HG02763 (cell line): Measurements from ENCODE around the gene KDM4C.
"Not testable (repeated sequence)": the region's sequence is repeated elsewhere in the genome, so short reads cannot be mapped to it uniquely, and the experiment has no call there.

Experiments used
- ATAC-seq: cut with Tn5 transposase; IDR thresholded peaks from one replicate; pipeline ENCODE4 v1.9.1; 2021; ENCODE audit warnings: mild to moderate bottlenecking, moderate library complexity; ENCODE audit not compliant: unreplicated experiment

The KDM4C gene

DNA sequence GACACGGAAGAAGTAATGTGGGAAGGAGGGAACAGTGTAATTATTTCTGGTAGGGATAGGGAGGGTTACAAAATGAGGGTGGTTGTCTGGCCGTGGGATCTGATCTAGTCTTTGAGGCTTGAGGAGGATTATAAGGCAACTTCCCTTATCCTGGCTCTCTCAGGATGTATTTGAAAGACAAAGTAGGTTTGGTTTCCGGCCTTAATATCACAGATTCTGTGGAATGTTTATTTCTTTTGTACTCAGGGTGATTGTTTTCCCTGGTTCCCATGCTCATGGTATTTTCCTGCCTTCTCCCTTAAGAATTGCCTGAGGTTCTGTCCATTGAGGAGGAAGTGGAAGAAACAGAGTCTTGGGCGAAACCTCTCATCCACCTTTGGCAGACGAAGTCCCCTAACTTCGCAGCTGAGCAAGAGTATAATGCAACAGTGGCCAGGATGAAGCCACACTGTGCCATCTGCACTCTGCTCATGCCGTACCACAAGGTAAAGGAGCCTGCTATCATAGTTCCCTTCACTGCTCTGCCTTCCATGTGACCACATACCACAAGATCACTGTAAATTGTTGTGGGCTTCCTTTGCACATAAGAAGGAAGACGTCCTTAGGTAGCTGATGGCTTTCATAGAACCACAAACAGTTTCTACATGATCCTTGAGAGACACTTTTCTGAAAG lies 253.8 kb downstream of the KDM4C start:
- ATAC-seq = no peak

GRCh38 chr9:7027996-7028395 lies 270.2 kb downstream of the KDM4C start:
- no peak for ATAC-seq

DNA sequence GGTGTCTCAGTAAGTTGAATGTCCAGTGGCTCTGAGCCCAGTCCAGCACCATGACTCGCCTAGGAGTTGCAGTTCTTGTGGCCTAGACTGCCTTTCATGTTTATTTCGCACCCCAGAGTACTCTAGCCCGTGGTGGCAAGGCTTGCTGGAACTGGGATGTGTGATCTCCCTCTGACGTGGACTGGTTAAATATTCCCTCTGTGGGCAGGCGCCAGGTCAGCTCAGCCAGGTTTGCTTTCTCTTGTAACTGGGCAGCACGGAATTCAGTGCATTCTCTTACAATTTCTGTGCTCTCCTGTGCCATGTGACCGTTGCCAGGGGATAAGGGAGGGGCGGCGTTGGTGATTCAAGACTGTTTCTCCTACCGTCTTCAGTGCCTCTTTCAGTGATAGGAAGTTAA lies 270.8 kb downstream of the KDM4C start:
- ATAC-seq = no peak

GRCh38 chr9:7030943-7031342 lies 273.2 kb downstream of the KDM4C start:
- ATAC-seq = not testable (repeated sequence)

- ATAC-seq = no peak
These were observed 275.6 kb downstream of the KDM4C start for GRCh38 chr9:7033076-7034045.

GRCh38 chr9:7037176-7037575 lies 279.4 kb downstream of the KDM4C start:
- no peak for ATAC-seq

DNA sequence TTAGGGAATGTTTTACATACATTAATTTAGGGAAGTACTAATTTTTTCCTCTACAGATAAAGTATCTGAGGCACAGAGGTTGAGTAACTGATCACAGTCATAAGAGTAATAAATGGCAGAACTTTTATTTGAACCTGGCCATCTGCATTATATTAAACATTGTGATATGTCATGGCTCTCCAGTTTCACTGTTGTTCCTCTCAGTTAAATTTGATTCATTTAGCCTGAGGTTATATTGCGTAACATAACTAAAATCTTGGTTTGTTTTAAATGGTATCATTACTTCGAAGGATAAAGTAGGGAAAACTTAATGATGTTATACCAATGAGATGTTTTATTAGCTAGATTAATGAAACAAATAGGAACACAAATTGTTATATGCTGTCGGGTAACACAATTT lies 284.4 kb downstream of the KDM4C start:
- ATAC-seq = no peak

DNA sequence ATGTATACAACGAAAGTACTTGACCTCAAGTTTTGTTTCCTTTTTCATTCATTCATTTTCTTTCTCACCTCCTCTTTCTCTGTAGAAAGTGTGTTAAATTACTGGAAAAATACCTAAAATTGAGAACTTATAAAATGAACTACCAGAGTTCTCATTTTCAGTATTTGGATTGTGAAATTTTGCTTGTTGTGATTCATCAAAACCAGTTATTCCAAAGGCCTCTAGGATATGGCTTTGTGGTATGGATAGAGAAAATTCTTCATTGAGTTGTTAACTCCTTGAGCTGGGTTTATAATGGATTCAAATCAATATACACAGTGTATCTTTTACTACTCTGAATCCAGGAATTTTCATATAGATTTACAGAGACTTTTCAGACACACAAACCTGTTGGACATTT lies 287.6 kb downstream of the KDM4C start:
- ATAC-seq = no peak

DNA sequence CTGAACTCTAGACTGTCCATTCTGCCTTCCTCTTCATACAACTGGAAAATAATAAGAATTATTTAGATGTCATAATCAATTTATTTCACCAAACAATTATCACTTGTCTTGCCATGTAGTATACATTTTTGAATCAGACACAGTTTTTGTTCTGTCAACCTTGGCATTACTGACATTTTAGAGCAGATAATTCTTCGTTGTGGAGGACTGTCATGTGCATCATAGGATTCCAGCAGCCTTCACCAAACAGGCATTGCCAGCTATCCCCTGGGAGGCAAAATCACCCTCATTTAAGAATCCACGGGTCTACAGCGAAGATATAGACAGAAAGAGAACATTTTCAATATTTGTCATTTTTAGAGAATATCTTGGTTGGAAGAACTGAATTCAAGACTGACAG lies 293.9 kb downstream of the KDM4C start:
- ATAC-seq = no peak

DNA sequence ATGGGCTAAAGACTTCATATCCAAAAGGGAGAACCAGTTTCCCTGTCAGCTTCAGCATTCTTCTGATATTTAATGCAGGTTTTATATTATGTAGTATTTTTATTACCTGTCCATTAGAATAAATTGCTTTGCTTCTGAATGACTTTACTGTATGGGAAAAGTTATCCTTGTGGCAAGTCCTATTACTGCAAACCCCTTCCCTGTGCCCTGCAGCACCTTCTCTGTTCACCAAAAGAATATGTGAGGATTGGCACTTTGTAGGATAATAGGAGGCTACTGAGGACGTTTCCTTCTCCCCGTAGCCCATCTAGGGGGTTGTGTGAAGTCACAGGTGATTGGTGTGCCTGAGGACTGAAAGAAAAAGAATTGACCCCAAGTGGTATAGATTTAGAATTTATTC lies 296.1 kb downstream of the KDM4C start:
- ATAC-seq = no peak

GRCh38 chr9:7055171-7055903 lies 297.6 kb downstream of the KDM4C start:
- ATAC-seq = no peak

- no peak for ATAC-seq
These were observed 298.5 kb downstream of the KDM4C start for GRCh38 chr9:7056254-7056653.

- no peak for ATAC-seq
These were observed 300.7 kb downstream of the KDM4C start for GRCh38 chr9:7058473-7058872.

DNA sequence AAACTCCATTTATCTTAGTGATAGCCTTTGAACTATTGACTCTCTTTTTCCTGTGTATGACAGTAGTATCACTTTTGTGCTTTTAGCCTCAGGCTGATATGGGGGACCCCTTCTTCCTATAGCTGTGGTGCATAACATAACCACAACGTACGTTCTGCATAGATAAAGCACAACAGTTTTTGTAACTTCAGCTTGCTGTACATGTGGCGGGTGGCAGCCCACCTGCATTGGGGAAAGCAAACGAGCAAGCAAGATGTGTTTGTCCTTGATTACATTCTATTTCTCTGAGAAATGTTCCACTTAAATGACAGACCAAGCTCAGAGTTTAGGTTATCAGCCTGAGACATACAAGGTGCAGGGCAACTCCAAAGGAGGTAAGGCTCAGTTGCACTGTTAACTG lies 309.4 kb downstream of the KDM4C start:
- no peak for ATAC-seq

- ATAC-seq = no peak
These were observed 314.1 kb downstream of the KDM4C start for GRCh38 chr9:7071916-7072315.

- ATAC-seq = no peak
These were observed 315.9 kb downstream of the KDM4C start for GRCh38 chr9:7073706-7074105.

DNA sequence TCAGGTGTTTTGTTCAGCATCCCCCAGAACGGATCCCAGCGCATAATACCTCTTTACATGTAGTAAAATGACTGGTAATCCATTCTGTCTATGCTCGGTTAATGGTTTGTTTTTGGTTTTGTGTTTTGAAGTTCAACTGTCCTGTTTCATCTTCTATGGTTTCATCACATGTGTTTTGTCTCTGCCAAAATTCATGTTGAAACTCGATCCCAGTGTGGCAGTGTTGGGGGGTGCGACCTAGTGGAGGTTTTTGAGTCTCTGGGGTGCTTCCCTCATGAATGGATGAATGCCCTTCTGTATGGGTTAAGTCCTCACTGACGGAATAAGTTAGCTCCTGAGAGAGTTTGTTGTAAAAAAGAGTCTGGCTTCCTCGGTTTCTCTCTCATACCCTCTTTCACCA lies 317.4 kb downstream of the KDM4C start:
- ATAC-seq = no peak

DNA sequence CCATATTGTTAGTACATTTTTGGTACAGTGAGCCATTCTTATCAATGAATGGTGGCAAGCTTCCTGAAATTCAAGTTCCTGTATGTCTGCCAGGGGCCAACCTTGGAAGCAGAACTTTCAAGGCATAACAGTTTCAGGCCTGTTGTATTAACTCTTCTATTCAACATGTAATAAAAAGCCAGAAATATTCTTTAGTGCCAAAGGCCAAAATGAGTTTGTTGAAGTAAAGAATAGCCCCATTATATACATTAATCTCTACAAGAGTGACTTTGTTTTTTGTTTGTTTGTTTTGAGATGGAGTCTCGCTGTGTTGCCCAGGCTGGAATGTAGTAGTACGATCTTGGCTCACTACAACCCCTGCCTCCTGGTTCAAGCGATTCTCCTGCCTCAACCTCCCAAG lies 321.3 kb downstream of the KDM4C start:
- ATAC-seq = no peak

- no peak for ATAC-seq
These were observed 323.4 kb downstream of the KDM4C start for GRCh38 chr9:7081065-7081600.

- no peak for ATAC-seq
These were observed 325.4 kb downstream of the KDM4C start for GRCh38 chr9:7083192-7083591.

DNA sequence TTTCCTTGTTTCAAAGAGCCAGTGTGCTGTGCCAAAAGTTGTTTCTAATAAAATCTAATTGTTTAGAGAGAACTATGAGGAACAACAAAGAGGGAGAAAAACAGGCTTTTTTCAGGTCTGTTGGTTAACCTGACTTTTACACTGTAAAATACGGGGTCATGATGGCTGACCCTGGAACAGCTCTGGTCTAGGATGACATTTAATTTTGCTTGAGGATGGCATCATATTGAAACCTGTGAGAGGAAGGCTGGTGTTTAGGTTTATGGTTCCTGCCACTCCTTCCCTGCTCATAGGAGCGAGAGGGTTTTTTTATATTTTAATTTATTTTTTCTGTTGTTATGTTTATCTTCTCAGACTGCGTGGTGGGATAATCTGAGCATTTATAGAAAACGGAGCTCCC lies 327.6 kb downstream of the KDM4C start:
- no peak for ATAC-seq
